ENCODE results near the gene PITPNM3.

PITPNM3 gene

GRCh38 chr17:6525141-6525540, 31.2 kb downstream of the PITPNM3 start:
- no peak for DNase-seq

DNA sequence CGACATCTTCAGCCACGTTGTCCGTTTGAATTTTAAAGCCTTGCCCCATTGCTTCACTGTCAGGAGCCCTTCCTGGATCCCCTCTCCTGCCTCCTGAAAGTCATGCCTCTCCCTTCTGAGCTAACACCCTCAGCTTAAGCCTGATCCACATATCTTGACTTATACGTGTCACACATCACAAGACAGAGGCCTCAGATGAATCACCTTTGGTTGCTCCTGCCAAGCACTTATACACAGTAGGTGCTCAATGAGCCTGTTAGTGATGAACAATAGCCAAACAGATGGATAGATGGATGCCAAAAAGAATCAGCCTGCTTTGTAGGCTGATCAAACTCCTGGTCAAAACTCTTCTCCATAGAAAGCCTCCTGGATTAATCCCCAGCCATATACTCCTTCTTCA, 31.8 kb downstream of the PITPNM3 start:
- no peak for DNase-seq

DNA sequence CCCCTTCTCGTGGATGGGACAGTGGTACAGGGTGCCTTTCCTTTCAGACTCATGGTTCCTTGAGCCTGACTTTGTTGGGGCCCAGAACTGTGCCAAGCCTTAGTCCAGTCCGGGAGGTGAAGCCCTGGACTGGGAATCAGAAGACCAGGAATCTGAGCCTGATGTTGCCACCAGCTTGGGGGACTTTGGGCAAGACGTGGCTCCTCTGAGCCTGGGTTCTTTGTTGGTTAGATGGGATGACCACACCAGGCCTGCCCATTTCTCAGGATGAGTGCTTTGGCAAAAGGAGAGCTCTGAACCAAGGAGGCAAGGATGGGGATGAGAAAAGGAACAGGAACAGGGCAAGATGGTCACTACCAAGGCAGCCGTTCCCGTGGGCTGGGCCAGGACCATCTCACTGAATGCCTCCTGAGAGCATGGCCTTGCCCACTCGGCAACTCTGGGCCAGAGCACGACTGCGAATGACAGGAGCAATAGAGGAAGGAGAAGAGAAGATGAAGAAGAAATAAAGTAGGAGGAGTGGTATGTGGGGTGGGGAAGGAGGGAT, 32.5 kb downstream of the PITPNM3 start:
- no peak for DNase-seq

DNA sequence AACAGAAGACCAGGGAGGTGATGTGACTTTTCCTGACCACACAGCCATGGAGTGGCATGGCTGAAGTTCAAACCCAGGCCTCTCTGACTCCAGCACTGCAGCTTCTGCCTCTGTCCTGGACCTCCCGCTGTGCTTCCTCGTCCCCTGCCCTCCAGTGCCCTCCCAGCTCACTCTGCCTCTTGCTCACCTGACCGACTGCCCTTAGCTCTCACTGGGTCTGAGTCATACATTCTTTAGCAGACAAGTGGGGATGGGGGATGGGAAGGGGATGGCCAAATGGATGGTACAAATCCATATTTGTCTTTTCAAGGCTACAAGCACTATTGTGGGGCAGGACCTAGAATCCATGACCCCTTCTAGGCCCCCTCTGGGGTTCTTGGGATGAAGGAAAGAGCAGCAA, 33.0 kb downstream of the PITPNM3 start:
- DNase-seq, result no peak

DNA sequence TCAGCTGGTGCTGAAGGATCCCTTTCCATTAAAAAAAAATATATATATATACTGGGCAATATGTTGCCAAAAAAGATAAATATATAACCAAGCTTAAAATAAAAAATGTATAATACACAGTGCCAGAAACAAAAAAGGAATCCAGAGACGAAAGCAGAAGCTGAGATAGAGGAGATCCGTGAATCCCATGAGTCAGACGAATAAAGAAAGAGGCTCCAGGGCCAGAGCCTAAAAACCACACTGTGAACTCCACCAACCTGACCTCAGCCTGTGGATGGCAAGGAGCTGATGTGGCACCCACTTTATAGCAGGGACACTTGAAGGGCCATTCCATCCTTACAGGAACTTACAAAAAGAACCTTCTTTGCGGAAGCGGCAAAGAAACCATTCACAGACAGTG, 34.8 kb downstream of the PITPNM3 start:
- no peak for DNase-seq

DNA sequence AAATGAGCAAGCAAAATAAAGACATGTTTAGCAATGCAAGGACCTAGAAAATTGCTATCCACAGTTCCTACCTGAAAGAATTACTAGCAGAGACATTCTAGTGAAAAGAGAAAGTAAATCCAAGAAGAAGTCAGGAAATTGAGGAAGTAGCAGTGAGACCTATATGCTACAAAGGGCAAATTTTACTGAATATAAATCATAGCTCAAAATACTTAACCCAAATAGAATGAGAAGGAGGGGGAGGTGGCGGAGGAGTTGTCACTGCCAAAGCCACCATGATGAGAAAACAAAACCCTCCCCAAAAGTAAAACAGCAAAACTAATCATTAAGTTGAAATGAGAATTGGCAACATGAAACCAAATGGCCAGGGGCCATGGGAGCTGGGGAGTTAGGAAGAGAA, 39.3 kb downstream of the PITPNM3 start:
- no peak for DNase-seq

DNA sequence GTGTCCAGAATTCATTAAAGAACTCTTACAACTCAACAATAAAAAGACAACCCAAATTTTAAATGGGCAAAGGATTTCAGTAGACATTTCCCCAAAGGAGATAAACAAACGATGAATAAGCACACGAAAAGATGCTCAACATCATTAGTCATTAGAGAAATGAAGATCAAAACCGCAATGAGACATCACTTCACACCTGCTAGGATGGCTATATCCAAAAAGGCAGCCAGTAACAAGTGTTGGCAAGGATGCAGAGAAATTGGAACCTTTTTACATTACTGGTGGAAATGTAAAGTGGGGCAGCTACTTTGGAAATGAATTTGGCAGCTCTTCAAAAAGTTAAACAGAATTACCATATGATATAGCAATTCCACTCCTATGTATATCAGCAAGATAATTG, 42.0 kb downstream of the PITPNM3 start:
- no peak for DNase-seq

DNA sequence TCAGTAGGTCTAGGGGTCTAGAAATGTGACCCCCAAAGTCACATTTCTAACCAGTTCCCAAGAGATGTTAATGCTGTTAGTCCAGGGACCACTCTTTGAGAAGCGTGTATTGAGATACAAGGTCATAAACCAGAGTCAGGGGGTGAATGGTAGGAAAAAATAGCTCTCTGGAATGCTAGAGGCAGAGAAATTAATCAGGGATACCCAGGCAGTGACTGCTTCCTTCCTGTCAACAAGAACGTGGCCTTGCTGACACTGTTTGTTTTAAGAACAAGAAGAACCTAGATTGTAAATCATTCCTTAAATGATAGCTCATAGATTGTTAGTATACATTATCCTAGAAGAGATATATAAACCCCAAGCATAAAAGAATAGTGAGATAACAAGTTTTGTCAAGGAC, 43.8 kb downstream of the PITPNM3 start:
- no peak for DNase-seq

GRCh38 chr17:6510321-6510977, 45.9 kb downstream of the PITPNM3 start:
- no peak for DNase-seq

- DNase-seq, result no peak
Measured at GRCh38 chr17:6509921-6510320, 46.4 kb downstream of the PITPNM3 start.

DNA sequence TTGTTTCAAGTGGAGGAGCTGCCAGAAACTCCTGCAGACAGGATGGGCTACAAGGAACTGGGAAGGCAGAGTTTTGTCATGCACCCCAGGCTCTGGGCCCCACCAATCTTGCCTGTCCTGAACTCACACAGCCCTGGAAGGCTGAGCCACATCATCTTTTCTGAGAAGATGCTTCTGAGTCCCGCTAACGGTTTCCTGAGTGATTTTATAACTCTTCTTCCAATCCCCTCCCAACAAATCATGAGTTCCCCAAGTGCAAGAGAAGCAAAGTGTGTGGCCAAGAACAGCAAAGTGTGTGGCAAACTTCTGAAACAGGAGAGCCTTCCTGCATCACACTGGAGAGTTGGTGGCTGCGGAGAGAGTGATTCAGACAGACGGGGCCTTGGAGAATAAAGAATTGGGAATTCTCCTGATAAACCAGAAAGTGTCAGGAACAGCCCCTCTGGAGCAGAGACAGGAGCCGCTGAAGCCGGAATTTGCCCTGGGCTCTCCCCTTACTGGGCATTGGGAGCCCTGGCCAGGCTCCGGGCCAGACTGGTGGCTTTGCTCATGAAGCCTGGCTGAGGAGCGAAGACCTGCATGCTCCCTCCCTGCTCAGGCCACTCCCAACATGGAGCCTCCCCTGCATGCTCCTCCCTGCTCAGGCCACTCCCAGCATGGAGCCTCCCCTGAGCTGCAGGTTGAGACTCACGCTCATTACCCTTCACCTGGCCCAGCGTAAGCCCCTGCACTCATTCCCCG, 47.2 kb downstream of the PITPNM3 start:
- DNase-seq, result no peak

GRCh38 chr17:6508519-6509030, 47.8 kb downstream of the PITPNM3 start:
- no peak for DNase-seq

GRCh38 chr17:6508016-6508415, 48.3 kb downstream of the PITPNM3 start:
- DNase-seq, result no peak

GRCh38 chr17:6507535-6507934, 48.8 kb downstream of the PITPNM3 start:
- no peak for DNase-seq

- DNase-seq, result no peak
Measured at GRCh38 chr17:6506679-6507231, 49.6 kb downstream of the PITPNM3 start.

DNA sequence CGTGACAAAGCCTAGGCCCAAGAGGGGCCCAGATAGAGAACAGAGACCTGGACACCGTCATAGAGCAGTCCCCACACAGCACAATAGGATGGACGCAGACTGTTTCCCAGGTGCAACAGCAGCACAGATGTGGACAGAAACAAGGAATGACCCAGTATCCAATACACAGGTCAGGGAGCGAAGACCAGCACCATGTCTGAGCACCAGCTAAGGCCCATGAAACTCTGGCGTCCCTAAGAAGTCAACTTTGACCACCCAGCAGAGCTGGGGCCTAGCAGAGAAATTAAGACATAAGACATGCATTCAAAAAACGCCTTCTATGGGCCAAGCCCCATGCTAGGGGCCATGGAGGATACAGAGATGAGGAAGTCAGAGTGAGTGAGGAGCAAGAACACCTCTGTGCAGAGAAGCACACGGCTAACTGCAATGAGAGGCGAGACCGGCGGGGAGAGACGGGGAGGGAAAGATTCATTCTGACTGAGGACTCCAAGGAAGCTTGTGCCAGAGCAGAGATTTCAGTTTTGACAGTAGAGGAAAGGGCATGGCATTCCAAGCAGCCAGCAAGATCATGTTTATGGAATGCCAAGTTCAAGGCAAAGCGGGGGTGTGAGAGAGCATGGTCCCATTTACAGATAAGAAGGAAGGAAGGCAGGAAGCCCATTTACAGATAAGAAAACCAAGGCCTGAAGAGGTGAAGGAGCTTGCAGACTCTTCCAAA, 50.8 kb downstream of the PITPNM3 start:
- DNase-seq, result no peak

- DNase-seq, result no peak
Measured at GRCh38 chr17:6503641-6504195, 52.6 kb downstream of the PITPNM3 start.

DNA sequence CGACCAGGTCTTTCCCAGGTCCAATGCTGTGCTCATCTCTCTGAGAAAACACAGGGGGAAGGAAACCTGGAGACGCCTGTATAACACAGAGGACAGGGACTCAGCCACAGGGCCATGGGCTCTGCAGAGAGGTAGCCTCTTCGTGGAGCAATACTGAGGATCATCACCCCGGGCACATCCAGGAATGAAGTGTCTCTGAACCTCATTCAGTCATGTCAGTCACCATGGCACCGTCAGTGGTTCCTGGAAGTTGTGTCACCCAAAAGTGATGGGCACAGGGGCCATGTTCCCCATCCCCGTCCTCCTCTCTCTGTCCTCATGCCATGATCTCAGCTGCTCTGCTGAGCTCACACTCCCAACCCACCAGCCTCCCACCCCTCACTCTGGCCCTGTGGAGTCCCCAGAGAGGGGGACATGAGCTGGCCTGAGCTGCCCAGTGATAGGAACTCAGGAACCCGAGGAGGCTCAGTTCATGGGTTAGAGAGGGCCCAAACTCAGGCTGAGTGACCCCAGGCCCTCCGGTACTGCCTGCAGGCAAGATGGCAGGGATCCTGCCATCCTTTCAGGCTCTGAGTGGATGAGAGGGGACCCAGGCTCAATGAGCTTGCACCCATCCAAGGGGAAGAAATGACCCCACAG, 53.4 kb downstream of the PITPNM3 start:
- no peak for DNase-seq

DNA sequence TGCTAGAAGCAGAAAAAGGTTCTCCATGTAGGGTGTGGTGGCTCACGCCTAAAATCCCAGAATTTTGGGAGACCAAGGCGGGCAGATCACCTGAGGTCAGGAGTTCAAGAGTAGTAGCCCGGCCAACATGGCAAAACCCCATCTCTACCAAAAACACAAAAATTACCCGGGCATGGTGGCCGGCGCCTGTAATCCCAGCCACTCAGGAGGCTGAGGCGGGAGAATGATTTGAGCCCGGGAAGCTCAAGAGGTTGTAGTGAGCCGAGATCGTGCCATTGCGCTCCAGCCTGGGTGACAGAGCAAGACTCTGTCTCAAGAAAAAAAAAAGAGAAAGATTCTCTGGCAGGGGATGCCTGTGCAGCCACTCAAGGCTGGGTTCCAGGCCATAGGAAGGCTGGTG, 54.2 kb downstream of the PITPNM3 start:
- no peak for DNase-seq

DNA sequence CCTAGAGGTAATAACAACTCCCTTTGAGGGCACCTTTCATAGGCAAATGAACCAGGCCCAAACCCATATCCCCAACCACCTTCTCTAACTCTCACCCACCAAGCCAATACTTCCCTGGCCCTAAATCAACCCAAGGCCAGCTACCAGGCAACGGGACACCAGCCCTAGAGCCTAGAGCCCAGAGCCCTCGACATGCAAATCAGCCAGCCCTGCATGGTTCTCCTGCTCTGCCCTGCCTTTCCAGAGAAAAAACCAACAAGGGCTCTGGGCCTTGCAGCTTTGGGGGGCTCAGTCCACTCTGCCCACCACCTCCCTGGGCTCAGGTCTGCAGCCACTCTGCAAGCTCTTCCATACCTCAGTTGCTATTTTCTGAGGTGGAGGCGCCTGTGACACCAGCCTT, 55.0 kb downstream of the PITPNM3 start:
- no peak for DNase-seq

- DNase-seq, result no peak
Measured at GRCh38 chr17:6498901-6499540, 57.3 kb downstream of the PITPNM3 start.

GRCh38 chr17:6498356-6498755, 58.0 kb downstream of the PITPNM3 start:
- DNase-seq, result no peak
